ENCODE measurements around the gene GJA4. TPM values are rescaled to one million over a fixed set of nuclear protein-coding genes. Genes with fewer than 3 reads are reported as not detected.

Gene GJA4
- total RNA-seq, 2 experiments from 2014 or later: not detected

DNA sequence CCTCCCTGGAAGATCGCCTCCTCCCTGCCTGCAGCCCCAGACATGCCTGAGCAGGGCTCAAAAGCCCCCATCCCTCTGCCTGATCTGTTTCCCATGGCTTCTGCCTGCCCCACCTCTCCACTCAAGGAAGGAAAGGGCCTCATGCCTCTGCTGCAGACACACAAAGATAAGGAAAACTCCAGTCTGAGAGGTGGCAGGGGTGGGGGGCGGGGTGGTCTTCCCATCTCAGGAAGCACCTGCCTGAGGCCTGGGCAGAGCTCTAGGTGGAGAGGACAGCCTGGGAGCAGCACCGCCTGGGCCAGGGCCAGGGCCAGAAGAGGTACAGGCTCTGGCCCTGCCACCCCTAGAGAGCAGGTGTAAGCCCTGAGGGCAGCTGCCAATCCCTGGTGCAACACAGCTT, 15.9 kb upstream of the GJA4 start:
- no peaks in the 10 kb centered on the region for H3K4me1 ChIP-seq (ENCODE audit: insufficient read depth, low read length, poor library complexity, severe bottlenecking)
- no peaks in the 10 kb centered on the region for H3K36me3 ChIP-seq (ENCODE audit: insufficient read depth, low read length)
- no peak overlapping the region for H3K4me3 ChIP-seq (ENCODE audit: low read depth, low read length, poor library complexity, severe bottlenecking)
- POLR2A ChIA-PET: no interaction called here
- H2AFZ ChIP-seq (ENCODE audit: low read length): no peak overlapping the region
- no peaks in the 10 kb centered on the region for H3K9me3 ChIP-seq (ENCODE audit: low read length)
- H3K9me2 ChIP-seq (ENCODE audit: insufficient read depth, low read length): no peaks in the 10 kb centered on the region
- no peaks in the 10 kb centered on the region for H4K20me1 ChIP-seq (ENCODE audit: insufficient read depth, low read length)
- H3K4me2 ChIP-seq (ENCODE audit: low read length): no peak overlapping the region
- intact Hi-C loops (cut with micrococcal nuclease; ENCODE audit: unreplicated experiment): no loop called here
- CTCF ChIA-PET (ENCODE audit: unreplicated experiment): no interaction called here
- H3K79me2 ChIP-seq (ENCODE audit: insufficient read depth, low read depth, low read length): no peaks in the 10 kb centered on the region
- DNase-seq (ENCODE audit: low spot score): no peak
- H3K27ac ChIP-seq (ENCODE audit: low read depth, low read length, poor library complexity, severe bottlenecking): no peak overlapping the region
- TF ChIP-seq, protein P1, sequence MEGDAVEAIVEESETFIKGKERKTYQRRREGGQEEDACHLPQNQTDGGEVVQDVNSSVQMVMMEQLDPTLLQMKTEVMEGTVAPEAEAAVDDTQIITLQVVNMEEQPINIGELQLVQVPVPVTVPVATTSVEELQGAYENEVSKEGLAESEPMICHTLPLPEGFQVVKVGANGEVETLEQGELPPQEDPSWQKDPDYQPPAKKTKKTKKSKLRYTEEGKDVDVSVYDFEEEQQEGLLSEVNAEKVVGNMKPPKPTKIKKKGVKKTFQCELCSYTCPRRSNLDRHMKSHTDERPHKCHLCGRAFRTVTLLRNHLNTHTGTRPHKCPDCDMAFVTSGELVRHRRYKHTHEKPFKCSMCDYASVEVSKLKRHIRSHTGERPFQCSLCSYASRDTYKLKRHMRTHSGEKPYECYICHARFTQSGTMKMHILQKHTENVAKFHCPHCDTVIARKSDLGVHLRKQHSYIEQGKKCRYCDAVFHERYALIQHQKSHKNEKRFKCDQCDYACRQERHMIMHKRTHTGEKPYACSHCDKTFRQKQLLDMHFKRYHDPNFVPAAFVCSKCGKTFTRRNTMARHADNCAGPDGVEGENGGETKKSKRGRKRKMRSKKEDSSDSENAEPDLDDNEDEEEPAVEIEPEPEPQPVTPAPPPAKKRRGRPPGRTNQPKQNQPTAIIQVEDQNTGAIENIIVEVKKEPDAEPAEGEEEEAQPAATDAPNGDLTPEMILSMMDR (conservative IDR thresholded peaks at IDR 0.05; ENCODE audit: low read length): no peak
- TF ChIP-seq EZH2phosphoT487 (IDR thresholded peaks at IDR 0.05; ENCODE audit: borderline replicate concordance, low read depth, low read length): no peak
- no TSS peak for BruUV-seq (replicated peaks)

DNA sequence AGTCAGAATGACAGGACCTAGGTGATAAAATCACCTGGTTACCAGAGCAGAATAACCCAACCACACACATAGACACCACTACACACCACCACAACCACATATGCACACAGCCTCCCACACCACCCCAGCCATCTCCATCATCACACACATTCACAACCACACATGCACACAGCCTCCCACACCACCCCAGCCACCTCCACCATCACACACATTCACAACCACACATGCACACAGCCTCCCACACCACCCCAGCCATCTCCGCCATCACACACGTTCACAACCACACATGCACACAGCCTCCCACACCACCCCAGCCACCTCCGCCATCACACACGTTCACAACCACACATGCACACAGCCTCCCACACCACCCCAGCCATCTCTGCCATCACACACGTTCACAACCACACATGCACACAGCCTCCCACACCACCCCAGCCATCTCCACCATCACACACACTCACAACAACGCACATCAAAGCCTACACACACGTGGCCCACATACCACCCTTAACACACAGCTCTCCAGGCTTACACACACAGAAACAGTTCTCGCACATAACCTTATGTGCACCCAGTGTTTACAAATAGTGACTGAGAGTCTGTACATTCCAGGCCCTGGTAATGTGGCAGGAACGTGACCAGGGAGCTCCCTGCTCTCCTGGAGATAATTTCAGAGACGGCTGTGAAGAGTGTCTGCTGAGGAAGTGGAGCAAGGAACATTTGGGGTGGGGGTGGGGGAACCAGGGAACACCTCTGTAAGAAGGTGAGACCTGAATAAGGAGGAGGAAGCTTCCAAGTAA, 15.1 kb upstream of the GJA4 start:
- BruUV-seq (replicated peaks): no TSS peak
- ChIA-PET CTCF (ENCODE audit: unreplicated experiment) (no interaction called here), POLR2A (interaction anchor here (0.6 kb wide), 1 partner anchor 56 kb away, joined by 3 read pairs; no protein-coding TSS in a partner anchor)
- H3K4me2 ChIP-seq (ENCODE audit: low read length): no peak overlapping the region
- no peaks in the 10 kb centered on the region for H3K4me1 ChIP-seq (ENCODE audit: insufficient read depth, low read length, poor library complexity, severe bottlenecking)
- H3K79me2 ChIP-seq (ENCODE audit: insufficient read depth, low read depth, low read length): no peaks in the 10 kb centered on the region
- intact Hi-C loops (cut with micrococcal nuclease; ENCODE audit: unreplicated experiment): no loop called here
- no peaks in the 10 kb centered on the region for H3K9me2 ChIP-seq (ENCODE audit: insufficient read depth, low read length)
- no peak overlapping the region for H2AFZ ChIP-seq (ENCODE audit: low read length)
- TF ChIP-seq EZH2phosphoT487 (IDR thresholded peaks at IDR 0.05; ENCODE audit: borderline replicate concordance, low read depth, low read length): no peak
- TF ChIP-seq, protein P1 (conservative IDR thresholded peaks at IDR 0.05; ENCODE audit: low read length): no peak
- no peak overlapping the region for H3K27ac ChIP-seq (ENCODE audit: low read depth, low read length, poor library complexity, severe bottlenecking)
- no peaks in the 10 kb centered on the region for H3K9me3 ChIP-seq (ENCODE audit: low read length)
- no peaks in the 10 kb centered on the region for H3K36me3 ChIP-seq (ENCODE audit: insufficient read depth, low read length)
- DNase-seq (ENCODE audit: low spot score): no peak
- H3K4me3 ChIP-seq (ENCODE audit: low read depth, low read length, poor library complexity, severe bottlenecking): no peak overlapping the region
- H4K20me1 ChIP-seq (ENCODE audit: insufficient read depth, low read length): no peaks in the 10 kb centered on the region

DNA sequence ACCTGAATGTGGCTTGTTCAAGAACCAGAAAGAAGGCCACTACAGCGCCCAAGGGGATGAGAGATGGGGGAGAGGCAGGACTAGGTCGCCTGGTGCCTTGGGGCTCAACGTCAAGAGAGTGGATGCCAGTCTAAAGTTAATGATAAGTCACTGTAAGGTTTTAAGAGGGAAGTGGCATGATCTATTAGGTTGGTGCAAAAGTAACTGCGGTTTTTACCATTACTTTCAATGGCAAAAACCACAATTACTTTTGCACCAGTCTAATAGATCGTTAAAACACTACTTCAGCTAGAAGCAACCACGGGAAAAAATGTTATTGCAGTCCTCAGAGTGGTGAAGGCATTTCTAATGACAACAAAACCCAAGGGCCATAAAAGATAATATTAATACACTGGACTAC, 14.4 kb upstream of the GJA4 start:
- Histone ChIP-seq H3K4me3 (ENCODE audit: low read depth, low read length, poor library complexity, severe bottlenecking) (no peak overlapping the region), H3K27ac (ENCODE audit: low read depth, low read length, poor library complexity, severe bottlenecking) (no peak overlapping the region), H3K9me2 (ENCODE audit: insufficient read depth, low read length) (no peaks in the 10 kb centered on the region), H4K20me1 (ENCODE audit: insufficient read depth, low read length) (no peaks in the 10 kb centered on the region), H3K4me2 (ENCODE audit: low read length) (no peak overlapping the region), H3K79me2 (ENCODE audit: insufficient read depth, low read depth, low read length) (no peaks in the 10 kb centered on the region), H3K36me3 (ENCODE audit: insufficient read depth, low read length) (no peaks in the 10 kb centered on the region), H3K9me3 (ENCODE audit: low read length) (no peaks in the 10 kb centered on the region), H3K4me1 (ENCODE audit: insufficient read depth, low read length, poor library complexity, severe bottlenecking) (no peaks in the 10 kb centered on the region), H2AFZ (ENCODE audit: low read length) (no peak overlapping the region)
- BruUV-seq (replicated peaks): no TSS peak
- ChIA-PET POLR2A (no interaction called here), CTCF (ENCODE audit: unreplicated experiment) (no interaction called here)
- no peak for DNase-seq (ENCODE audit: low spot score)
- intact Hi-C loops (cut with micrococcal nuclease; ENCODE audit: unreplicated experiment): no loop called here
- TF ChIP-seq EZH2phosphoT487 (IDR thresholded peaks at IDR 0.05; ENCODE audit: borderline replicate concordance, low read depth, low read length): no peak
- TF ChIP-seq, protein P1 (conservative IDR thresholded peaks at IDR 0.05; ENCODE audit: low read length): no peak
